ENCODE measurements around the gene NR4A1. TPM values are rescaled to one million over a fixed set of nuclear protein-coding genes. Genes with fewer than 3 reads are reported as not detected.

Gene NR4A1
- total and polyA plus RNA-seq, 9 of the 15 experiments (the other 6 are each of a cell fraction or from before 2014, with no cell fraction given) = 0.07 to 4.7 (median 1.9) TPM; not detected in 1

DNA sequence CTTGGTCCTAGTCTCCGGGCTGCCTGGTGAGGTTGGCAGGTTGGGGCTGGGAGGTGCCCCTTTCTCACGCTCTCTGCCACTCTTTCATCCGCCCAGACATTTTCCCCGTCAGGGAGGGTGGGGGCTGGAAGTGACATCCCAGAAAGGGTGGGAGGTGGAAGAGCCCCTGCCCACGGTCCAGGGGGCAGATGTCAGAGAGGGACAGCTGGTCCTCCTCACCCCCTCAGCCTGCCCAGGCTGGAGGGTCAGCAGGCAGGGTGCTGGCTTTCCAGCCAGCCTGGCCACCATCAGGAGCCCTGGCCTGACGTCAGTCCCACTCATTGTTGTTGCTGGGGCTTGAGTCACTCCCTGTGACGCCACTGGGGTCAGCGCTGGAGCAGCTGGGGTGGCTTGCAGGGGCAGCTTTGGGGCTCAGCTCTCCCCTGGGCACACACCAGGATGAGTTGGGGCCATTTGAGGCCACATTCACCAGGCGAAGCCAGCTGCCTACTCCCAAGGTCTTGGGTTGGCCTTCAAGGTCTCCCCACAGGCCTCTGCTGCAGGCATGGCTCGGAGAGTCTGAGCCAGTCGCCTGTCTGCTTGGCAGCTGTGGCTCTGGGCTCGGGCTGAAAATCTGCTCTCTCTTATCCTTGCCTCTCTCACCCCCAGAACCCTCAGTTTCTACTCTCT, 12.9 kb downstream of the NR4A1 start (continued):
- peak; percentile 16; the same call in 1 of the 2 replicates for TF ChIP-seq ZNF395 (CRISPR knock-in tag; IDR thresholded peaks at IDR 0.05)
- no peak for TF ChIP-seq SREBF2 (CRISPR knock-in tag; IDR thresholded peaks at IDR 0.05)
- TF ChIP-seq, protein P1, sequence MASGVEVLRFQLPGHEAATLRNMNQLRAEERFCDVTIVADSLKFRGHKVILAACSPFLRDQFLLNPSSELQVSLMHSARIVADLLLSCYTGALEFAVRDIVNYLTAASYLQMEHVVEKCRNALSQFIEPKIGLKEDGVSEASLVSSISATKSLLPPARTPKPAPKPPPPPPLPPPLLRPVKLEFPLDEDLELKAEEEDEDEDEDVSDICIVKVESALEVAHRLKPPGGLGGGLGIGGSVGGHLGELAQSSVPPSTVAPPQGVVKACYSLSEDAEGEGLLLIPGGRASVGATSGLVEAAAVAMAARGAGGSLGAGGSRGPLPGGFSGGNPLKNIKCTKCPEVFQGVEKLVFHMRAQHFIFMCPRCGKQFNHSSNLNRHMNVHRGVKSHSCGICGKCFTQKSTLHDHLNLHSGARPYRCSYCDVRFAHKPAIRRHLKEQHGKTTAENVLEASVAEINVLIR (CRISPR knock-in tag; IDR thresholded peaks at IDR 0.05) = peak; percentile 39; the same call in 1 of the 2 replicates
- TF ChIP-seq ZNF75A (CRISPR knock-in tag; IDR thresholded peaks at IDR 0.05) = no peak
- peak; percentile 93 for TF ChIP-seq CREM (IDR thresholded peaks at IDR 0.05; ENCODE audit: low read depth)
- 0 out of 2 replicates have a peak, but pooled peaks have one; percentile 21 for TF ChIP-seq NR2C2 (CRISPR knock-in tag; IDR thresholded peaks at IDR 0.05)
- TF ChIP-seq NR2C2 (tag; IDR thresholded peaks at IDR 0.05) = peak; percentile 63
- TF ChIP-seq RBFOX2 (IDR thresholded peaks at IDR 0.05; ENCODE audit: low read depth, low read length) = peak; percentile 63
- 0 out of 2 replicates have a peak, but pooled peaks have one; percentile 24 for TF ChIP-seq NFRKB (IDR thresholded peaks at IDR 0.05; ENCODE audit: low read depth)
- no peak for TF ChIP-seq PYGO2 (tag; IDR thresholded peaks at IDR 0.05)
- peak; percentile 64 for TF ChIP-seq JUN (IDR thresholded peaks at IDR 0.05; ENCODE audit: borderline replicate concordance, low read depth, low read length)
- TF ChIP-seq JUN (CRISPR knock-in tag; IDR thresholded peaks at IDR 0.05; ENCODE audit: borderline replicate concordance) = no peak
- no peak for TF ChIP-seq NR2C1 (IDR thresholded peaks at IDR 0.05)
- peak; percentile 56 for TF ChIP-seq NR2C1 (tag; IDR thresholded peaks at IDR 0.05)
- peak; percentile 65; the same call in 1 of the 2 replicates for TF ChIP-seq TFAP4 (CRISPR knock-in tag; IDR thresholded peaks at IDR 0.05; ENCODE audit: borderline replicate concordance)
- TF ChIP-seq ATF7 (IDR thresholded peaks at IDR 0.05) = peak; percentile 63; the same call in 1 of the 2 replicates
- TF ChIP-seq ATF1 (CRISPR knock-in tag; IDR thresholded peaks at IDR 0.05) = no peak
- TF ChIP-seq ATF1 (tag; IDR thresholded peaks at IDR 0.05) = peak; percentile 66

Measured in K562 (cell line).